Stimulated activated CD4-positive, alpha-beta T cell treated with anti-CD3 and anti-CD28 coated beads, Interleukin-4, amount 100 ng/mL, for 48 hours (primary cell): ENCODE results near the gene IKZF3.
"Not testable (repeated sequence)": the region's sequence is repeated elsewhere in the genome, so short reads cannot be mapped to it uniquely, and the experiment has no call there.

Source experiments
- DNase-seq, 2 donors: peaks; one replicate each; pipeline ENCODE4 v3.0.0-alpha.2; 2020; ENCODE audit warnings: low read depth in 2 of 2

IKZF3 gene

GRCh38 chr17:39855911-39856649, 8.0 kb downstream of the IKZF3 start:
- DNase-seq = not testable (repeated sequence)

GRCh38 chr17:39854909-39855308, 9.2 kb downstream of the IKZF3 start:
- DNase-seq = no peak

GRCh38 chr17:39852239-39852638, 11.9 kb downstream of the IKZF3 start:
- no peak for DNase-seq

- not testable (repeated sequence) for DNase-seq
Measured at GRCh38 chr17:39850186-39850585, 13.9 kb downstream of the IKZF3 start.

- no peak for DNase-seq
Measured at GRCh38 chr17:39848600-39848999, 15.5 kb downstream of the IKZF3 start.

- DNase-seq = no peak
Measured at GRCh38 chr17:39846205-39846604, 17.9 kb downstream of the IKZF3 start.

- DNase-seq = no peak
Measured at GRCh38 chr17:39845052-39845846, 18.9 kb downstream of the IKZF3 start.

GRCh38 chr17:39841134-39841683, 22.9 kb downstream of the IKZF3 start:
- no peak for DNase-seq

- DNase-seq = no peak
Measured at GRCh38 chr17:39838784-39839183, 25.3 kb downstream of the IKZF3 start.

GRCh38 chr17:39838057-39838456, 26.1 kb downstream of the IKZF3 start:
- DNase-seq = no peak

GRCh38 chr17:39836117-39836516, 28.0 kb downstream of the IKZF3 start:
- DNase-seq = no peak

GRCh38 chr17:39835038-39835786, 28.9 kb downstream of the IKZF3 start:
- no peak for DNase-seq

- no peak for DNase-seq
Measured at GRCh38 chr17:39834017-39834416, 30.1 kb downstream of the IKZF3 start.

- DNase-seq = no peak
Measured at GRCh38 chr17:39831588-39831987, 32.5 kb downstream of the IKZF3 start.

GRCh38 chr17:39828443-39828842, 35.7 kb downstream of the IKZF3 start:
- DNase-seq = no peak

GRCh38 chr17:39826334-39826733, 37.8 kb downstream of the IKZF3 start:
- DNase-seq = no peak

- no peak for DNase-seq
Measured at GRCh38 chr17:39823407-39824054, 40.6 kb downstream of the IKZF3 start.

GRCh38 chr17:39822051-39822451, 42.1 kb downstream of the IKZF3 start:
- no peak for DNase-seq

GRCh38 chr17:39820987-39821386, 43.1 kb downstream of the IKZF3 start:
- no peak for DNase-seq

- no peak for DNase-seq
Measured at GRCh38 chr17:39820541-39820940, 43.6 kb downstream of the IKZF3 start.

- no peak for DNase-seq
Measured at GRCh38 chr17:39818358-39819000, 45.6 kb downstream of the IKZF3 start.
